Measurements from ENCODE around the gene ABCG1.

ABCG1 gene

DNA sequence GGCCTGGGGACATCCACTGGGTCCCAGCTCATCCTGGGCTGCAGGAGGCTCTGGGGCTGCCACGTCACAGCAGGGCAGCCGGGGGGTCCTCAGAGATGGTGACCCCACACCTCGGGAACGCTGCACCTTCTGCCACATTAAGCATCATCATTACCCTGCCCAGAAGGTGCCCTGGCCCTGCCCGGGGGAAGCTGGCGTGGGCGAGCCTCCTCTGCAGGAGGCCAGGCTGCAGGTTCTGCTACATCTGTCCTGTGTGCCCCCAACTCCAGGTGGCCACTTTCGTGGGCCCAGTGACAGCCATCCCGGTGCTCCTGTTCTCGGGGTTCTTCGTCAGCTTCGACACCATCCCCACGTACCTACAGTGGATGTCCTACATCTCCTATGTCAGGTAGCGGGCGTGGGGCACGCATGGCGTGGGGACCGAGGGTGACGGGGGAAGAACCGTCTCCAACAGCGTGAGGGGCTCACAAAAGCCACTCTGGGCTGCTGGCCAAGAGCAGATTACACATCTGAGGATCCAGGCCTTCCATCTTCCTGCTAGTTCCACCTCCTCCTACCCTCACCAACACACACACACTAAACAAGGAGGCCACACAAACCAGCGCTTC lies 75.4 kb downstream of the ABCG1 start:
- no peak for DNase-seq

DNA sequence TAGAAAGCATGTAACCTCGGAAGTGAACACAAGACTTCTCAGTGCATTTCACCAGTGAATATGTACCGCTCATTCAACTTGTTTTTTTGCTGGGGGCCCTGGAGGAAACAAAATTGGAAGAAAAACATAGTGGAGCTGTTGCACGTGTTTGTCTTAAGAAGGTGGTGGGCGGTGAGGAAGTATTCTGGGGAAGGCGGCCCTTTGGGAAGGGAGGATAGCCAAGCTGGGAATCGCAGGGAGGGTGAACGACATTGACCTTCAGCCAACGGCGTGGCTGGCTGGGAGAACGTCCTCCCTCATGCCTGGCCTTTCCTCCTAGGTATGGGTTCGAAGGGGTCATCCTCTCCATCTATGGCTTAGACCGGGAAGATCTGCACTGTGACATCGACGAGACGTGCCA lies 76.9 kb downstream of the ABCG1 start:
- DNase-seq: no peak

DNA sequence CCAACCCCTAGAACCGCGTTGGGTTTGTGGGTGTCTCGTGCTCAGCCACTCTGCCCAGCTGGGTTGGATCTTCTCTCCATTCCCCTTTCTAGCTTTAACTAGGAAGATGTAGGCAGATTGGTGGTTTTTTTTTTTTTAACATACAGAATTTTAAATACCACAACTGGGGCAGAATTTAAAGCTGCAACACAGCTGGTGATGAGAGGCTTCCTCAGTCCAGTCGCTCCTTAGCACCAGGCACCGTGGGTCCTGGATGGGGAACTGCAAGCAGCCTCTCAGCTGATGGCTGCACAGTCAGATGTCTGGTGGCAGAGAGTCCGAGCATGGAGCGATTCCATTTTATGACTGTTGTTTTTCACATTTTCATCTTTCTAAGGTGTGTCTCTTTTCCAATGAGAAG lies 77.6 kb downstream of the ABCG1 start:
- no peak for DNase-seq

DNA sequence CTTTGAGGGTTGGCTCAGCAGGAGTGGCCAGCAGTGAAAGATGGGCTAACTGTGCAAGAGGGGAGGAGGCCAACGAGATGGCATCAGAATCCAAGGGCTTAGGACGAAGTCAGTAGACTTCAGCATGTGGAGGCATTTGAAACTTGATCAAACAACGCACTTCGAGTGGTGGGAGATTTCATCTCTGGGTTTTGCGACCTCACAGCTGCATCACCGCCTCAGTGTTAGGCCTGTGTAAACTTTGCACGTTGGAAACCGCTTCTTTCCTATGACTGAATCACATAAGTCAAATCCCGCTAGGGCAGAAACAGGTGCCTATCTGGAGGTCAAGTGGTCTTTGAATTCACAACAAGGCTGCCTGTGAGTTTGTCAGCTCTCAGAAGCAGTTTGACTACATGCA lies 78.4 kb downstream of the ABCG1 start:
- DNase-seq: no peak

DNA sequence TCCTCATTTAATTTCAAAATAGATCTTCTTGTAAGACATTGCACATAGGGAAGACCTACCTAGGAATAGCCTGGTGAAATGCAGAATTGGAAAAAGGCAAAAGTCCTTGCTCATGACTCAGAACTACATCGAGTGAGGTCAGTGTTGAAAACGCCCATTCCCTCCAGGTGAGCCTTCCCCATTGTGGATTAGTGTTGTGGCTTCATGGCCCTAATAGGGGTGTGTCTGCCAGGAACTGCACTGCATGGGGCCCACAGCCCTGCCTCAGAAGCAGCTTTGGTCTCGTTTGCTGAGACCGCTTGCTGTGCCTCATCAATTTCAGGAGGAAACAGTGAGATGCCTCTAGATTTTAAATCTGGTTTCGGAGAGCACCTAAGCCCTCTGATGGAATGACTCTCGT lies 79.3 kb downstream of the ABCG1 start:
- DNase-seq: no peak

DNA sequence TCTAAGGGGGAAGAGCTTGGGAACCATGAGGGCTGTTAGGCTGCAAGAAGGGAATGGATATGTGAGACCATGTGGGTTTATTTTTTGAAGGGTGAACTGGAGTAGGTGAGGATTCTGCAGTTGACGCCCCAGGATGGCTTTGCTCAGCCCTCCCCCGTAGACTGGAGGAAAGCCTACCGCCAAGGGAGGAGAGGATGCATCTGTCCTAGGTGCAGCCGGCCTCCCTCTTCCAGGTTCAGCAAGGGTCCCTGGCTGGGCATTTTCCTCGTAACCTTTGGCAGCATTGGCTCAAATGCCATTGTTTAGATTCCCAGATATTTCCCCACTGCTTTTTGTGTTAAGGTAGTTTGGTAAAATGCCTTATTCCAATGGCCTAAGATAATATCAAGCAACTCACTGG lies 79.7 kb downstream of the ABCG1 start:
- no peak for DNase-seq

DNA sequence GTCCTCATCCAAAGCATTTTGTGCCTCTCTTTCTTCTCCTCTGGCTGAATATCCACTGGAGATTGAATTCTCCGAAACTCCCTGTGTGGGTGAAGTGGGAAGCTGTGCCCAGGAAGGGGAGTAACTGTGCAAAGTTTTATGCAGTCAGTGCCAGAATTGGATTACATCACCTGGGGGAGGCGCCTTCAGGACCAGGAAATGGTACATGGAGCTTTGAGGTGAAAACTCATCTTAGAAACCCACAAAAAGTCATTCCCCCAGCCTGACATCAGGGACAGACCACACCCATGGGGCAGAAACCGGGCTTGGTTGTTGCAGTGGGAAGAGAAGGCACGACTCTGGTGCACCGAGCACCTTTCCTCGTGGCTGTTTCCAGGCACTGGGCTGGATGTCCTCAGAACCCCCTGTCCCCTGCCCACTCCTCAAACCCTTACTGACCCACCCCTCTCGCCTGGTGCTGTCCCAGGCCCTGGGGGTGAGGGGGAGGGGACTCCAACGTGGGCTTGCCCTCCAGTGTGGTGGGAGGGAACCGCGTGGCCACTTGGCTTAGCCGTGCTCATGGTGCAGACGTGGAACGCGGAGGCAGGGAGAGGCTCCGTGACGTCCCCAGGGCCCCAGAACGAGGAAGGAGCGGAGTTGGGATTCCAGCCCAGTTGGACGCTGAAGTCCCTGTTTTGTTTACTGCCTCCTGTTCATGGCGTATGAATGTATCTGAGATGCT lies 80.5 kb downstream of the ABCG1 start:
- DNase-seq: no peak

DNA sequence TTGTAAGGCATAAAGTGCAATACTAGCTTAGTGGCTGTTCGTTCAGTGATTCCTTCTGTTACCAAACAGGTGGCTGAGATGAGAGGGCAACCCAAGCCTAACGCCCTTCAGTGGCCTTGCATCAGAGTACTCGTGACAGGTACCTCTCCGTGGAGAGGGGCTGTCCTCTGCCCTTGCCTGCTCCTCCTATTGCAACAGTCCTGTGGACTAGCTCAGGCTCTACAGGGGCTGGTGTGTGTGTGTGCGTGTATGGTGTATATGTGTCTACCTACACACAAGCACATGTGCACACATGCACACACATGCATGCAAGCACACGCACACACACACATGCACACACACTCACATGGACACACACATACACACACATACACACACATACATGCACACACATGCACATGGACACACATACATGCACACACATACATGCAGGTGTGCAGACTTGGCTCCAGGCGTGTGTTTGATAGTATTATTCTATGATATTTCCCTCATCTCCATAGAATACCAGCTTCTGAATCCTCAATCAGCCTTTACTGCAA lies 81.2 kb downstream of the ABCG1 start:
- no peak for DNase-seq

DNA sequence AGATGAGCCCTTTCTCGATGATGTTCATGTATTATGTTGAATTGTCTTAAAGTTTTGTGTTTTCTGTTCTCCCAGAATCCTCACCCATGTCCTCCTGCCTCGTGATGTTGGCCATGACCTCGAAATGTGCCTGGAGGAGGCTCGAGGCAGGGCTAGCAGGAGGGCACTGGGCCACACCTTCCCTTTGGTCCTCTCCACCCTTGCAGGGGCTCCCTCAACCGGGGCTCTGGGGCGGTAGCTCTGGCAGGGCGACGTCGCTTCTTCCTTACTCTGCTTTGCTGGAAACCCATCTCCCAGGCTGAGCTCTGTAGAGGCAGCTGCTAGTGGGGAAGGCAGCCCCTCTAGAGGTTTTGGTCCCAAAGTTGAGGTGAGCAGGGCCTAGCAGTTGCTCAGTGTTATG lies 82.0 kb downstream of the ABCG1 start:
- no peak for DNase-seq

DNA sequence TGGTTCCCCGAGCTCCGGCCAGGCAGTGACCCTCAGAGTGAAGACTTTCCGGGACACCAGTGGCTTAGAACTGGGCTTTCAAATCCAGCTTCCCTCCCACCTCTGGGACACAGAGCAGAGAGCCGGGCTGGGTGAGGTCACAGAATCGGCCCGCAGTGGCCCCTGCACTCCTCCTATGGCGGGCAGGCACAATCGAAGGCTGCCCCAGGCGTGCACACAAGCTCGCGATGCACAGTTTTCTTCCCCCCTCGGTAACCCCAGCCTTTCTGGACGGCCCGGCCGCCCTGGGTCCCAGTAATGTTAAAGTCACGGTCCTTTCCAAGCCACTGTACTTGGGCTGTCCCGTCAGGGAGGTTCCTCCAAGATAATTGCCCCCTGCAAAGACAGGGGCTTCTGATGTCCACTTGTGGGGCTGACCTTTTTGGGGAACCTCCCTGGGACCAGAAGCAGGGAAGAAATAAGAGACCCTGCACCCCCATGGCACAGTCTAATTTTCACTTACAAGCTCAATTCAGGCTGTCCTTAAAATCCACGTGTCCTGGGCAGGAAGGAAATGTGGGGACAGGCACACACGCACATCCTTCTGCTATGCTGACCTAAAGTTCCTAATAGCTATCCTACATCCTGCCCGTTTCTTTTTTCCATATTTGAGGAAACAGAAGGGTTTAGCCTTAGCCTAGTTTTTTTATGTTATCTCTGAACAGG lies 82.6 kb downstream of the ABCG1 start:
- no peak for DNase-seq

DNA sequence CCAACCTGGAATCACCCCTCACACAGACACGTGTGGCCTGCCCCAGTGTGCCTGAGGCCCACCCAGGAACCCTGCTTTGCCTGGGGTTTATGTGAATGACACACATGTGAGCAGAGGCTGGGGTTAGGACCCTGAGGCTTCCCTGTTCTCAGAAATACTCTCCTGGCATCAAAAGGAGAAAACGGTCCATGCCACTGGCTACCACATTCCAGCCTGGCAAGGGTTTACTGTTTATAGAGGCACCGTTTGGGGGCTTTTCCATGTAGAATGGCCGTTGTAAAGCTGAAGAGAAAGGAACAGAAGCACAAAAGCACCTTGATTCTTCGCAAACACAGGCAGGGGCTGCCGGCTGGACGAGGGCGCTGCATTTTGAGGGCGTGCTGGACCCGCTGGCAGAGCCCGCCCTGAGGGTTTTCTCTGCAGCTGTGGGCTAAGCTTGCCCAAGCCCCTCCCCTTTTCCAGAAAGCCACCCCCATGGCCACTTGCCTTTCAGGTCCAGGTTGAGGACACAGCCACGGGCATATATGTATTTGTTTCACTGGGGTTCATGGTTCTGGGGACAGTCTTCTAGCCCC lies 83.2 kb downstream of the ABCG1 start:
- no peak for DNase-seq

DNA sequence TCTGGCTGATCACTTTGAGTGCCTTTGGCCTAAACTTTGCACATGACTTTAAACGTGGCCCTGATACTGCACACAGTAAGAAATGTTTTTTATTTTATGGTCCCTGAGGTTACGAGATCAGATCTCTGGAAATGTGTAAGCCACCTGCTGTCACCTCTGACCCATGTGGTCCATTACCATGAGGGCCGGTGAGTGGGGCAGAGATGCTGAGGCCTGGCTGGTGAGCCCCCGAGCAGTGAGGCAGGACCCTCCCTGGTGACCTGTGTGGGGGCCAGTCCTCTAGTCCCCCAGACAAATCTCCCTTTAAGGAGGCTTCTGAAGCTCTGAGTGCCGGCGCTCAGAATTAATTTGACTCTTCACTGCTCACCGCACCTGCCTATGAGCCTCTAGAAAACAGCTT lies 83.9 kb downstream of the ABCG1 start:
- DNase-seq: no peak

DNA sequence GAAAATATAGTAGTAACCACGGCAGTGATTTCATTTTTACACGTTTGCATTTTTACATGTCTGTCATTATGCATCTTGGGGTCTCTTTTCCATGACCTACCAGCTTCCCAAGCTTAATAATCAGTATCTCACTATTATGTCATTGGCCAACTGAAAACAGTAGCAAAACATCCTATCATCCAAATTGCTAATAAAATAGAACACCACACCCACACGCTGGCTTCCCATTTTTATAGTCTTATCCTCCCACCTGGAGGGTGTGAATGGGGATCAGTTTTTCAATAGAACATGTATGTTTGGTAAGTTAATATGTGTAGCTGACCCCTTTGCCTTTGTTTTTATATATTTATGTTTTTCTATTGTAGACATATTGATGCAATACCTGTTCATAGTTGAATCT lies 84.5 kb downstream of the ABCG1 start:
- DNase-seq: no peak

DNA sequence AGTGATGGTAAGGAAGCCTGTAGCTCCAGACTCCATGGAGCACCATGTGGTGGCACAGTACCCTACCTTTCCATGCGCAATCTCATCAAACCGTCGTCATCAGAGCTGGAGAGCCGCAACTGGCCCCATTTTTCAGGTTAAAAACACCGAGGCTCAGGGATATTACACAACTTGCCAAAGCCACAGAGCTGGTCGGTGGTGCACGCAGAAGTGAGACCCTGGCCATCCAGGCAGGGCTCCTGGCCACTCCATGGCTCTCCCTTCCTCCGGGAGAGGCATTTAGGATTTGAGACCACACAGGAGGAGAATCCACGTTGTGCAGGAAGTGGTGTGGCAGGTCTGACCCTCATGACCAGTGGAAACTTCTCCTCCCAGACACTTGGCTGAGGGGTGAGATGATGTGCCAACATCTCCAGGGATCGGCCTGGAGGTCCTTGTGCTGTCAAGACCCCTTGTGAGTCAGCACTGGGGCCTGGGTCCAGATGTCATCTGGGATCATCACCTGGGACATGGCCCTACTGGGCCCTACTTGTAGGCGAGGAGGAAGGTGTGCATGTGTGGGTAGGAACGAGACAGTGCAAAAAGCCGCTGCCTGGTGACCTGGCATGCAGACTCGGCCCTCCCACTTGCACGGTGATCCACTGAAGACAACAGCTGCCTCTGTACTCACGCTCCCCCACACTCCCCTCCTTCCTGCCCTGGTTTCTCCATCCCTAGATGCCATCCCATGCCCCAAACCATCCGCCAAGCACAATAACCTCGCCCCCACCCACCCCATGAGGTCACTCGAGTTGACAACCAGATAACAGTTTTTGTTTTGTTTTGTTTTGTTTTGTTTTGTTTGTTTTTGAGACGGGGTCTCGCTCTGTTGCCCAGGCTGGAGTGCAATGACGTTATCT lies 85.9 kb downstream of the ABCG1 start:
- DNase-seq: no peak

DNA sequence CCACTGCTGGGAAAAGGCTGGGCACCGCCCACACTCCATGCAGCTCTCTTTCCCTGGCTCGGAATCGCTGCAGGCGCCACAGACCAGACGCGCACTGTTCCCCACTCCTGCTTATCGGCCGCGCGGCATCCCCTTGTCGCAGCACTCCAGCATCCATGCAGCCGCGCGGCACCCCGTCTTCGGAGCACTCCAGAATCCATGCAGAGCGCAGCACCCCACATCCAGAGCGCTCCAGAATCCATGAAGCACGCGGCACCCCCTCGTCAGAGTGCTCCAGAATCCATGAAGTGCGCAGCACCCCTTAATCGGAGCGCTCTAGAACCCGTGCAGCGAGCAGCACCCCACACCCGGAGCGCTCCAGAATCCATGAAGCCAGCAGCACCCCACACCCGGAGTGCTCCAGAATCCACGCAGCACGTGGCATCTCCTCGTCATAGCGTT lies 86.8 kb downstream of the ABCG1 start:
- DNase-seq: no peak

DNA sequence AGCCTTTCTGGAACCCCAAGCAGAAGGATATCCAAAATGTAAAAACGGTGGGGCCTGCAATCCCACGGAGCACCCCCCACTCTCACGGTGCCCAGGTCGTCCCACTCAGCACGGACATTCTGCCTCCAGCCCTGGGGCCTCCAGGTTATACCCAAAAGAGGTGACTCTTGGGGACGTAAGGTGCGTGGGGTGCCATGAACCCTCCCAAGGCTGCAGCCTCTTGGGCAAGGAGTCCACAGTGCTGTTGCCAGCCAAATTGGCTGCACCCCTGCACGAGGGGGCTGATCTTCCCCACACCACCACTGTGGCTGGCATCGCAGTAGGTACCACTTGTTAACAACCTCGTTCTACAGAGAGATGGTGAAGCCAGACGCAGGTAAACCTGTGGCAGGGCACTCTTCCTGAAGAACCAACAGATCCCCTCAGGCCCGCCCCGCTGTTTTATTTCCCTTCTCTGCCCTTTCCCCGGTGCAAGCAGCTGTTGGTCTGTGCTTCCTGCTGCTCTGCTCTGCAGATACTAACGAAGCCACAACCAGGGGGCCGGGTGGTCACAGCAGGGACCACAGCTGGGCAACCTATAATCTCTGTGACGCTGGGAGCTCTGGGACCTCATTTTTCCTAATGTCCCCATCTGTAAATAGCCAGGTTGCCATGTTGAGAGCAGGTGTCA lies 87.6 kb downstream of the ABCG1 start:
- peak; percentile 20 for DNase-seq

DNA sequence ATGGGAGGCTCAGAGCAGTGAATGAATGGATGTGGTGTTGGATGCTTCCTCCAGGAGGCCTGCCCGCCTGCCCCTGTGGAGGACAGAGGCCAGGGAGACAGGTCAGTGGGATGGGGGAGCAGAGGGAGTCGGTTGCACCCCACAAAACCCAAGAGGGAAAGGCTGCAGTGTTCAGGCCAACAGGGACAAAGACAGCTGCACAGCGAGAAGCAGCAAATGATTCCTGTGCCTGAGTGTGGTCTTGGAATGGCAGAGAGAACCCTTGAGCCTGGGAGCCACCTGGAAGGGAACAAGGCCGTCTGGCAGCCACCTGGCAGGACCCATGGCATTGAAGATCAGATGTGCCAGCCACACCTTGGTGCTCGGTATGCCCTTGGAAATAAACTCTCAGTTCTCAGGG lies 88.2 kb downstream of the ABCG1 start:
- DNase-seq: no peak

DNA sequence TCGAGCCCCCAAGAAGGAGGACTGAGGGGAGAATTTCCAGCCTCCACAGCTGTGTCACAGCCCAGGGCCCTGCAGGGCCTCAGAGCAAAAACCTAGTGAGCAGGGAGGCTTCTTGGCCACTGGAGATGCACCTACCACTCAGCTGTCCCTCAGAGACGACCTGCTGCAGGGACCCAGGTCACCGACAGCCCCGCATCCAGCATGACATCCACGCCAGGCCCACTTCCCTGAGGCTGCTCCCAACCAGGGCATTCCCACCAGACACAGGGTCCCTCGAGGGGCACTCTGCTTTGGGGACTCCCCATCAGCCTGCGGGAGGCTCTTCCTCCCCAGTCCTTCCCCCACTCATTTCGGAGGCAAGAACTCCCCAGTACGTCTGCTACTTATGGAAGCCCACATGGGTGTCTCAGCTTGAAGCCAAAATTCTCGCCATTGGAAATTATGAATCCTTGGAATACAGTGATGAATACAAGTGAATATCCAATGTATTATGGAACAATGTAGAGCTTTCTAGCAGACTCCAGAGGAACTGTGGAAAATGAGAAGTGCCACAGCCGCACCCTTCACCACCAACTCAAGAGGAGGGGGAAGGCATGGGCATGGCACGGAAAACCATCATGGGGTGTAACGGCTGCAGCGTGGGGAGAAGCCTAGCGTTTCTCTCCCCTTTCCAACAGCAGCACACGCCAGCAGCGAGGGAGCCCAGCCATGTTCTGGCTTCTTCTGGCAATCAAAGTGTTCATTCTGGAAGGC lies 89.4 kb downstream of the ABCG1 start:
- DNase-seq: no peak

DNA sequence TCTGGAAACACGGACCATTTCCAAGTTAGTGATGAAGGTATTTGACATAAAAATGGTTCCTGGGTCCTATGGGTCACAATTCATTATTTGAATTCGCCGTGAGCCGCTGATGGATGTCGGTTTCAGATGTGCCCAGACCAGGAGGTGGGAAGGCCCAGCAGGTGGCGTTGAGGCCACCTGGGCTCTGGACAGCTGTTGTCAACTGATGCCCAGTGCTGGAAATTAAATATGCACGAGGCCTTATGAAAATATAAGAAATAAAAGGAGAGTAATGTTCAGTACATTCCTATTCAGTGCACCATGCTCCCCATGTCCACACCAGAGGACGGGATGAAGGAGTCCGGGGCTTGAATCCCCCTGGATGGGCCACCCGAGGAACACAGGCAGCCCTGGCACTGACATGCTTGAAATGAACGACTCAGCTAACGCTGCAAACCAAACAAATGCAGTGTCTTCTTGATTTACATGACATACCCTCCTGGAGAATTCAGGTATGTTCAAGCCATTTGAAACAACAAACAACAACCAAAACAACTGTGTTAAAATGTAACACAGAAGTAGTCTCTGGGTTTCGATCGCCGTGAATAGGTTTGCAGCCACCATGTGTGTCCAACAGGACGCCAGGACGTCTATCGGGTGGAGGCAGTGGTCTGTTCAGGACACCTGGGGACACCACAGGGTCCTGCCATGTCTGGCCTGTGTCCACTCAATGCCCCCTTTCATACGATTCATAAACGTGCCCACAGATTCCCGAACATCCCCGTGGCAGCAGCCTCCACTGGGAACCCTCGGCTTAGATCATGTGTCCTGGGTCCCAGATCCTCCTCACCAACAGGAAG lies 90.2 kb downstream of the ABCG1 start:
- DNase-seq: no peak

DNA sequence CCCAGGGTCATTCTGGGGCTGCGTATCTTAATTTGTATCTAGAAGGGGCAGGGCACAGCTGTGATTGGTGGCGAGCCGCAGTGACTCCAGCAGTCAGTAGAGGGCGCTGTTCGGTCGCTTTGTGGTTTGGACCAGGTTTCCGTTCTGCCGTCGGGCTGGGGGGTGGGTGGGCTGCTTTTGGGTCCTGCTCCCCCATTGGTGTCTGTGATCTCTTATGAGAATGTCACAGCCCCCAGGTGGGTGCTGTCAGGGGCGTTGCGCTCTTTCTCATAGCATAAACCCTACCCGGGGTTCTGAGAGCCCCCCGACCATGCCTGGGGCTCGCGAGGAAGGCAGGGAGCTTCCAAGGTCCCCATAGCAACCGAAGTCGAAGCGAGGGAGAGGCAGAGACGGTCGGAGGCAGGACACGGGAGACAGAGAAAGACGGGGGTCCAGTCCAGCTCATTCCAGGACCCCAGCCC lies 90.8 kb downstream of the ABCG1 start:
- peak; percentile 72 for DNase-seq

Measured in hematopoietic multipotent progenitor cell treated with erythropoietin and hydrocortisone succinate and interleukin-3 and kit ligand, for 6 days (in vitro differentiated cells).